Lower lobe of right lung (tissue), 2 donors: ENCODE data around the gene CCN6. TPM values are rescaled to one million over a fixed set of nuclear protein-coding genes. Genes with fewer than 3 reads are reported as not detected.

Experiments used
- ATAC-seq, 2 donors: fragments of 200-7000 bp; cut with Tn5 transposase; one replicate each; pipeline ENCODE4 v1.9.1; 2020 to 2022; ENCODE audit warnings: mild to moderate bottlenecking in 2 of 2, moderate library complexity in 2 of 2
- DNase-seq: peaks from one replicate; pipeline ENCODE4 v3.0.0-alpha.2; 2020
- H3K27ac ChIP-seq: fragments of 200-600 bp; one replicate; pipeline ENCODE4 v1.8.0; 2022
- H3K27me3 ChIP-seq: fragments of 200-600 bp; one replicate; pipeline ENCODE4 v1.8.0; 2022; ENCODE audit warnings: low read depth
- H3K36me3 ChIP-seq: fragments of 200-600 bp; one replicate; pipeline ENCODE4 v1.8.0; 2022; ENCODE audit warnings: mild to moderate bottlenecking
- H3K4me1 ChIP-seq: fragments of 200-600 bp; one replicate; pipeline ENCODE4 v1.8.0; 2022
- H3K4me3 ChIP-seq: fragments of 200-600 bp; one replicate; pipeline ENCODE4 v1.8.0; 2022; ENCODE audit warnings: mild to moderate bottlenecking
- H3K9me3 ChIP-seq: fragments of 200-600 bp; one replicate; pipeline ENCODE4 v1.8.0; 2022
- CTCF ChIP-seq: fragments of 200-600 bp; IDR thresholded peaks from one replicate; pipeline ENCODE4 v1.8.0; 2022; ENCODE audit warnings: antibody characterized with exemption, mild to moderate bottlenecking
- intact Hi-C: fragments of 100-400 bp; cut with DNase I; formaldehyde crosslinking; loops from one replicate; pipeline ENCODE4 v1.11.0; 2022
- total RNA-seq: library from RNA; stranded (reverse); fragmentation: NEBNext Ultra II Directional; extraction: Animal tissue kit (Norgen Biotek cat#: 25700); gene quantifications from one replicate; pipeline ENCODE4 v1.2.1, GENCODE V29; 2021
- donor health status: DM: no; HTN: yes; CAD: no; lungs with severe emphysema.

The CCN6 gene
- total RNA-seq, 1 donor from 2014 or later = not detected

- no peak for TF ChIP-seq CTCF
- intact Hi-C loops = no loop called here
- Histone ChIP-seq H3K36me3 (peaks cover 77% of the 10 kb centered on the region), H3K27me3 (no peaks in the 10 kb centered on the region), H3K9me3 (no peaks in the 10 kb centered on the region), H3K4me3 (no peak overlapping the region), H3K4me1 (no peaks in the 10 kb centered on the region), H3K27ac (no peak overlapping the region)
- DNase-seq (no peak), ATAC-seq (no peak)
These were observed 59.5 kb downstream of the CCN6 start for GRCh38 chr6:112113431-112113830.

GRCh38 chr6:112113918-112114317 lies 60.0 kb downstream of the CCN6 start:
- H3K9me3 ChIP-seq = no peaks in the 10 kb centered on the region
- intact Hi-C loops = no loop called here
- ATAC-seq (no peak), DNase-seq (no peak)
- no peak overlapping the region for H3K4me3 ChIP-seq
- peaks cover 75% of the 10 kb centered on the region for H3K36me3 ChIP-seq
- no peak overlapping the region for H3K27ac ChIP-seq
- H3K4me1 ChIP-seq = no peaks in the 10 kb centered on the region
- no peaks in the 10 kb centered on the region for H3K27me3 ChIP-seq
- no peak for TF ChIP-seq CTCF

GRCh38 chr6:112114577-112115223 lies 60.8 kb downstream of the CCN6 start:
- H3K36me3 ChIP-seq = peaks cover 75% of the 10 kb centered on the region
- H3K9me3 ChIP-seq = no peaks in the 10 kb centered on the region
- H3K4me3 ChIP-seq = no peak overlapping the region
- DNase-seq (no peak), ATAC-seq (no peak)
- H3K4me1 ChIP-seq = no peaks in the 10 kb centered on the region
- intact Hi-C loops = no loop called here
- TF ChIP-seq CTCF = no peak
- no peak overlapping the region for H3K27ac ChIP-seq
- H3K27me3 ChIP-seq = no peaks in the 10 kb centered on the region

GRCh38 chr6:112116221-112116620 lies 62.3 kb downstream of the CCN6 start:
- Histone ChIP-seq H3K4me1 (no peaks in the 10 kb centered on the region), H3K36me3 (peaks cover 81% of the 10 kb centered on the region), H3K4me3 (no peak overlapping the region), H3K27me3 (no peaks in the 10 kb centered on the region), H3K27ac (no peak overlapping the region), H3K9me3 (no peaks in the 10 kb centered on the region)
- ATAC-seq = no peak
- intact Hi-C loops = no loop called here
- no peak for DNase-seq
- TF ChIP-seq CTCF = no peak

GRCh38 chr6:112117554-112117953 lies 63.6 kb downstream of the CCN6 start:
- Histone ChIP-seq H3K4me3 (no peak overlapping the region), H3K9me3 (no peaks in the 10 kb centered on the region), H3K4me1 (no peaks in the 10 kb centered on the region), H3K36me3 (peaks cover 77% of the 10 kb centered on the region), H3K27me3 (no peaks in the 10 kb centered on the region), H3K27ac (no peak overlapping the region)
- ATAC-seq (no peak), DNase-seq (no peak)
- intact Hi-C loops = no loop called here
- no peak for TF ChIP-seq CTCF
